ENCODE measurements around the gene PRRG1. TPM values are rescaled to one million over a fixed set of nuclear protein-coding genes. Genes with fewer than 3 reads are reported as not detected.
"Not testable (repeated sequence)": the region's sequence is repeated elsewhere in the genome, so short reads cannot be mapped to it uniquely, and the experiment has no call there.

PRRG1 gene
- total RNA-seq, 2 experiments from 2014 or later = not detected

GRCh38 chrX:37425370-37425769 is 76.2 kb downstream of the PRRG1 start:
- no peak overlapping the region for H2AFZ ChIP-seq (ENCODE audit: low read length)
- no peak overlapping the region for H3K4me2 ChIP-seq (ENCODE audit: low read length)
- no peaks in the 10 kb centered on the region for H3K4me1 ChIP-seq (ENCODE audit: insufficient read depth, low read length, poor library complexity, severe bottlenecking)
- no peaks in the 10 kb centered on the region for H4K20me1 ChIP-seq (ENCODE audit: insufficient read depth, low read length)
- intact Hi-C loops (cut with micrococcal nuclease; ENCODE audit: unreplicated experiment) = no loop called here
- H3K79me2 ChIP-seq (ENCODE audit: insufficient read depth, low read depth, low read length) = no peaks in the 10 kb centered on the region
- DNase-seq (ENCODE audit: low spot score) = no peak
- H3K9me2 ChIP-seq (ENCODE audit: insufficient read depth, low read length) = no peaks in the 10 kb centered on the region
- no TSS peak for BruUV-seq (replicated peaks)
- H3K4me3 ChIP-seq (ENCODE audit: low read depth, low read length, poor library complexity, severe bottlenecking) = no peak overlapping the region
- CTCF ChIA-PET (ENCODE audit: unreplicated experiment) = no interaction called here
- TF ChIP-seq, protein P1, sequence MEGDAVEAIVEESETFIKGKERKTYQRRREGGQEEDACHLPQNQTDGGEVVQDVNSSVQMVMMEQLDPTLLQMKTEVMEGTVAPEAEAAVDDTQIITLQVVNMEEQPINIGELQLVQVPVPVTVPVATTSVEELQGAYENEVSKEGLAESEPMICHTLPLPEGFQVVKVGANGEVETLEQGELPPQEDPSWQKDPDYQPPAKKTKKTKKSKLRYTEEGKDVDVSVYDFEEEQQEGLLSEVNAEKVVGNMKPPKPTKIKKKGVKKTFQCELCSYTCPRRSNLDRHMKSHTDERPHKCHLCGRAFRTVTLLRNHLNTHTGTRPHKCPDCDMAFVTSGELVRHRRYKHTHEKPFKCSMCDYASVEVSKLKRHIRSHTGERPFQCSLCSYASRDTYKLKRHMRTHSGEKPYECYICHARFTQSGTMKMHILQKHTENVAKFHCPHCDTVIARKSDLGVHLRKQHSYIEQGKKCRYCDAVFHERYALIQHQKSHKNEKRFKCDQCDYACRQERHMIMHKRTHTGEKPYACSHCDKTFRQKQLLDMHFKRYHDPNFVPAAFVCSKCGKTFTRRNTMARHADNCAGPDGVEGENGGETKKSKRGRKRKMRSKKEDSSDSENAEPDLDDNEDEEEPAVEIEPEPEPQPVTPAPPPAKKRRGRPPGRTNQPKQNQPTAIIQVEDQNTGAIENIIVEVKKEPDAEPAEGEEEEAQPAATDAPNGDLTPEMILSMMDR (conservative IDR thresholded peaks at IDR 0.05; ENCODE audit: low read length) = no peak
- no peak for TF ChIP-seq EZH2phosphoT487 (IDR thresholded peaks at IDR 0.05; ENCODE audit: borderline replicate concordance, low read depth, low read length)
- H3K9me3 ChIP-seq (ENCODE audit: low read length) = no peaks in the 10 kb centered on the region
- POLR2A ChIA-PET = no interaction called here
- no peaks in the 10 kb centered on the region for H3K36me3 ChIP-seq (ENCODE audit: insufficient read depth, low read length)
- no peak overlapping the region for H3K27ac ChIP-seq (ENCODE audit: low read depth, low read length, poor library complexity, severe bottlenecking)

- H3K27ac ChIP-seq (ENCODE audit: low read depth, low read length, poor library complexity, severe bottlenecking); H3K9me3 ChIP-seq (ENCODE audit: low read length); POLR2A ChIA-PET; H3K4me2 ChIP-seq (ENCODE audit: low read length); H3K9me2 ChIP-seq (ENCODE audit: insufficient read depth, low read length); DNase-seq (ENCODE audit: low spot score); intact Hi-C loops (cut with micrococcal nuclease; ENCODE audit: unreplicated experiment); H4K20me1 ChIP-seq (ENCODE audit: insufficient read depth, low read length); H3K79me2 ChIP-seq (ENCODE audit: insufficient read depth, low read depth, low read length); H2AFZ ChIP-seq (ENCODE audit: low read length); BruUV-seq (replicated peaks); H3K4me1 ChIP-seq (ENCODE audit: insufficient read depth, low read length, poor library complexity, severe bottlenecking); H3K4me3 ChIP-seq (ENCODE audit: low read depth, low read length, poor library complexity, severe bottlenecking); H3K36me3 ChIP-seq (ENCODE audit: insufficient read depth, low read length); CTCF ChIA-PET (ENCODE audit: unreplicated experiment): not testable (repeated sequence)
Observed at GRCh38 chrX:37428962-37429361, 79.8 kb downstream of the PRRG1 start.

DNA sequence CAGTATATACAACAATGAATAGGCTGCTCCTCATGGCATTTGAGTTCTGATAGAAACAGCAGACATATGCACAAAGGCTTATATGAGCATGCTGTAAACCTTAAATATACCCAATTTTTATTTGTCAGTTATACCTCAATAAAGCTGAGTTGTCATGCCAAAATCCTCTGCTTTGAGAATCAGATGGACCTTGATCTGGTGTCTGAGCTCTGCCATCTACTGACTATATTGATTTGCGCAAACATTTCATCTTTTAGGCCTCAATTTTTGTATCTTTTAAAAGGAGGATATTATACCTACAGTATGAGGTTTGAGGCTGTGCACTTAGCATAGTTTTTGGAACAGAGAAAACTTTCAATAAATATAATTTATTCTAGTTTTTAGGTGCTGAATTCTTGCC is 85.2 kb downstream of the PRRG1 start:
- H3K4me1 ChIP-seq (ENCODE audit: insufficient read depth, low read length, poor library complexity, severe bottlenecking) = no peaks in the 10 kb centered on the region
- intact Hi-C loops (cut with micrococcal nuclease; ENCODE audit: unreplicated experiment) = no loop called here
- no peak overlapping the region for H3K27ac ChIP-seq (ENCODE audit: low read depth, low read length, poor library complexity, severe bottlenecking)
- DNase-seq (ENCODE audit: low spot score) = no peak
- H3K4me2 ChIP-seq (ENCODE audit: low read length) = no peak overlapping the region
- no peaks in the 10 kb centered on the region for H3K9me2 ChIP-seq (ENCODE audit: insufficient read depth, low read length)
- no peaks in the 10 kb centered on the region for H3K36me3 ChIP-seq (ENCODE audit: insufficient read depth, low read length)
- H3K9me3 ChIP-seq (ENCODE audit: low read length) = no peaks in the 10 kb centered on the region
- CTCF ChIA-PET (ENCODE audit: unreplicated experiment) = no interaction called here
- TF ChIP-seq, protein P1 (conservative IDR thresholded peaks at IDR 0.05; ENCODE audit: low read length) = no peak
- no peak for TF ChIP-seq EZH2phosphoT487 (IDR thresholded peaks at IDR 0.05; ENCODE audit: borderline replicate concordance, low read depth, low read length)
- POLR2A ChIA-PET = interaction anchor here (0.8 kb wide), 1 partner anchor 9 kb away, joined by 4 read pairs; no protein-coding TSS in a partner anchor
- H3K4me3 ChIP-seq (ENCODE audit: low read depth, low read length, poor library complexity, severe bottlenecking) = no peak overlapping the region
- H2AFZ ChIP-seq (ENCODE audit: low read length) = no peak overlapping the region
- no peaks in the 10 kb centered on the region for H3K79me2 ChIP-seq (ENCODE audit: insufficient read depth, low read depth, low read length)
- BruUV-seq (replicated peaks) = no TSS peak
- no peaks in the 10 kb centered on the region for H4K20me1 ChIP-seq (ENCODE audit: insufficient read depth, low read length)
